Measurements from ENCODE around the gene LSM12.

DNA sequence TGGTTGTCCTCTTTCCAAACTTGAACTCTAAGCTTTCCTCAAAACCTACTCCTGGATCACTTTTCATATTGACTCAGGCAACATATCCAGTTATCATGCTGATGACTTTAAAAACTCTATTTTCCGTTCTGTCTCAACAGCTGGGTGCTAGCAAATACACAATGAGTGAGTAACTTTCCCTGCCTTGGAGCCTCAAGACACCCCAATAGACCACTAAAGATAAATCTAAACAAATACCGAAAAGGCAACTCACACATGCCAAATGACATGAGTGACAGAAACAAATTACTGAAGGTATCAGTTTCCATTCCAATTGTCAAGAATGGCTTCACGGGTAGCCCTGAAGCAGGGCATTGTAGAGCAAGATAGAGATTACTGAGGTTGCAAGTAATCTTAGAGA, 36.0 kb downstream of the LSM12 start:
- TF ChIP-seq CTCF (IDR thresholded peaks at IDR 0.05; ENCODE audit: control extremely low read depth in 1 of 3, insufficient read depth in 1 of 3, low read depth in 1 of 3, low read length in 3 of 3), result no peak
- no peak for TF ChIP-seq SIN3A (conservative IDR thresholded peaks at IDR 0.05 in 1 of 2, IDR thresholded peaks at IDR 0.05 in 1 of 2; ENCODE audit: low read depth in 1 of 2, low read length in 2 of 2)
- TF ChIP-seq CEBPB (IDR thresholded peaks at IDR 0.05; ENCODE audit: low read depth, low read length), result no peak
- TF ChIP-seq EZH2 (IDR thresholded peaks at IDR 0.05; ENCODE audit: low read depth, low read length, severe bottlenecking), result no peak
- no peak for TF ChIP-seq TEAD4 (IDR thresholded peaks at IDR 0.05; ENCODE audit: low read depth, low read length)
- no peak for TF ChIP-seq RXRA (IDR thresholded peaks at IDR 0.05; ENCODE audit: insufficient read depth, low read depth, low read length)
- no peak for TF ChIP-seq SP1 (IDR thresholded peaks at IDR 0.05; ENCODE audit: low read depth, low read length)
- TF ChIP-seq, protein P1, sequence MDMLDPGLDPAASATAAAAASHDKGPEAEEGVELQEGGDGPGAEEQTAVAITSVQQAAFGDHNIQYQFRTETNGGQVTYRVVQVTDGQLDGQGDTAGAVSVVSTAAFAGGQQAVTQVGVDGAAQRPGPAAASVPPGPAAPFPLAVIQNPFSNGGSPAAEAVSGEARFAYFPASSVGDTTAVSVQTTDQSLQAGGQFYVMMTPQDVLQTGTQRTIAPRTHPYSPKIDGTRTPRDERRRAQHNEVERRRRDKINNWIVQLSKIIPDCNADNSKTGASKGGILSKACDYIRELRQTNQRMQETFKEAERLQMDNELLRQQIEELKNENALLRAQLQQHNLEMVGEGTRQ (IDR thresholded peaks at IDR 0.05; ENCODE audit: low read length), result no peak
- TF ChIP-seq POLR2A (IDR thresholded peaks at IDR 0.05; ENCODE audit: control extremely low read depth in 1 of 2, low read depth in 2 of 2, low read length in 2 of 2), result no peak

Measured in H1 (cell line).